MM.1S (cell line): ENCODE measurements around the gene NR1D2.

ENCODE experiments used
- DNase-seq: peaks from one replicate; pipeline ENCODE4 v3.0.0-alpha.2; 2015
- H2AFZ ChIP-seq: fragments of 300-600 bp; sonication (generic); 2 replicates; pipeline ENCODE4 v1.6.0; 2016; ENCODE audit warnings: antibody characterized with exemption, low read length
- H3F3A ChIP-seq: fragments of 300-600 bp; sonication (generic); 2 replicates; pipeline ENCODE4 v1.6.1; 2016; ENCODE audit warnings: mild to moderate bottlenecking, antibody characterized with exemption, low read length, moderate library complexity, mixed read lengths; ENCODE audit not compliant: insufficient read depth
- H3K27ac ChIP-seq: fragments of 300-600 bp; sonication (generic); 2 replicates; pipeline ENCODE4 v1.5.1; 2016; ENCODE audit warnings: mild to moderate bottlenecking, low read length
- H3K27me3 ChIP-seq: fragments of 300-600 bp; sonication (generic); replicated peaks from 2 replicates; pipeline ENCODE4 v1.6.0; 2016; ENCODE audit warnings: low read length; ENCODE audit not compliant: insufficient read depth
- H3K36me3 ChIP-seq: fragments of 300-600 bp; sonication (generic); replicated peaks from 2 replicates; pipeline ENCODE4 v1.6.1; 2016; ENCODE audit warnings: mild to moderate bottlenecking, low read length, mixed read lengths; ENCODE audit not compliant: insufficient read depth
- H3K4me1 ChIP-seq: fragments of 300-600 bp; sonication (generic); 2 replicates; pipeline ENCODE4 v1.6.1; 2016; ENCODE audit warnings: low read length, mixed read lengths
- H3K4me2 ChIP-seq: fragments of 300-600 bp; sonication (generic); 2 replicates; pipeline ENCODE4 v1.6.0; 2016; ENCODE audit warnings: low read depth, low read length
- H3K4me3 ChIP-seq: fragments of 300-600 bp; sonication (generic); 2 replicates; pipeline ENCODE4 v1.5.1; 2016; ENCODE audit warnings: low read length, mixed read lengths
- H3K79me2 ChIP-seq: fragments of 300-600 bp; sonication (generic); 2 replicates; pipeline ENCODE4 v1.6.1; 2016; ENCODE audit warnings: mixed run types, low read length, mixed read lengths
- H3K9ac ChIP-seq: fragments of 300-600 bp; sonication (generic); 2 replicates; pipeline ENCODE4 v1.6.1; 2016; ENCODE audit warnings: low read length, mixed read lengths
- H3K9me2 ChIP-seq: fragments of 300-600 bp; sonication (generic); replicated peaks from 2 replicates; pipeline ENCODE4 v1.6.1; 2016; ENCODE audit warnings: mild to moderate bottlenecking, low read length, mixed read lengths; ENCODE audit not compliant: insufficient read depth
- H3K9me3 ChIP-seq: fragments of 300-600 bp; sonication (generic); replicated peaks from 2 replicates; pipeline ENCODE4 v1.6.1; 2016; ENCODE audit warnings: mild to moderate bottlenecking, low read length, mixed read lengths; ENCODE audit not compliant: insufficient read depth
- H4K20me1 ChIP-seq: fragments of 300-600 bp; sonication (generic); 2 replicates; pipeline ENCODE4 v1.6.1; 2016; ENCODE audit warnings: mild to moderate bottlenecking, low read length, moderate library complexity, mixed read lengths; ENCODE audit not compliant: insufficient read depth
- EZH2 ChIP-seq: fragments of 300-600 bp; sonication (generic); optimal IDR thresholded peaks from 2 replicates; pipeline ENCODE3; 2017; ENCODE audit warnings: low read depth, mild to moderate bottlenecking, antibody characterized with exemption, low read length, mixed read lengths
- EZH2phosphoT487 ChIP-seq: fragments of 300-600 bp; sonication (generic); IDR thresholded peaks from 2 replicates; pipeline ENCODE4 v1.6.1; 2018; ENCODE audit warnings: antibody characterized with exemption, low read length
- TF ChIP-seq, protein P1 (sequence below): fragments of 300-600 bp; sonication (generic); IDR thresholded peaks from 2 replicates; pipeline ENCODE4 v1.5.1; 2016; ENCODE audit warnings: antibody characterized with exemption, low read length, mixed read lengths

The NR1D2 gene

DNA sequence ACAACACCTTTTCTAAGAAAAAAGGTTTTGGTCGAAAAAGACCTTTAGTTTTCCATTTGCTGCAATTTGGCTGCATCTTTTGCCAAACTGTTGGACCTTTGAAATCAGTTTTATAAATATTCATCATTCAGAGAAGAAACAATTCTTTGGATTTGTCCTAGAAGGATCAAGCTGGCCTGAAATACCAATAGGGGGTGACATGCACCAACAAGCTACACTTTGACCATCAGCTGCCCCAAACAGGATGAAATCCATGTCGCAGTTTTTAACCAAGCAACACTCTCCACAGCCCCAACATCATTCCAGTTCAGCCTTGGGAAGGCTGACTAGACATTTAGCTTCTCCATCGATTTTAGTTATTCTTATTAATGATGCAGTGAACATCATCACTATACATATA is 18.4 kb upstream of the NR1D2 start:
- DNase-seq: no peak
- no peaks in the 10 kb centered on the region for H3K4me1 ChIP-seq
- H3K9me2 ChIP-seq: no peaks in the 10 kb centered on the region
- no peaks in the 10 kb centered on the region for H3K79me2 ChIP-seq
- H2AFZ ChIP-seq: no peak overlapping the region
- H3K27me3 ChIP-seq: no peaks in the 10 kb centered on the region
- H3K27ac ChIP-seq: no peak overlapping the region
- no peak overlapping the region for H3K4me2 ChIP-seq
- no peak overlapping the region for H3K9ac ChIP-seq
- no peaks in the 10 kb centered on the region for H3K36me3 ChIP-seq
- H4K20me1 ChIP-seq: no peaks in the 10 kb centered on the region
- H3K4me3 ChIP-seq: no peak overlapping the region
- TF ChIP-seq EZH2 (no peak), EZH2phosphoT487 (no peak)
- TF ChIP-seq, protein P1, sequence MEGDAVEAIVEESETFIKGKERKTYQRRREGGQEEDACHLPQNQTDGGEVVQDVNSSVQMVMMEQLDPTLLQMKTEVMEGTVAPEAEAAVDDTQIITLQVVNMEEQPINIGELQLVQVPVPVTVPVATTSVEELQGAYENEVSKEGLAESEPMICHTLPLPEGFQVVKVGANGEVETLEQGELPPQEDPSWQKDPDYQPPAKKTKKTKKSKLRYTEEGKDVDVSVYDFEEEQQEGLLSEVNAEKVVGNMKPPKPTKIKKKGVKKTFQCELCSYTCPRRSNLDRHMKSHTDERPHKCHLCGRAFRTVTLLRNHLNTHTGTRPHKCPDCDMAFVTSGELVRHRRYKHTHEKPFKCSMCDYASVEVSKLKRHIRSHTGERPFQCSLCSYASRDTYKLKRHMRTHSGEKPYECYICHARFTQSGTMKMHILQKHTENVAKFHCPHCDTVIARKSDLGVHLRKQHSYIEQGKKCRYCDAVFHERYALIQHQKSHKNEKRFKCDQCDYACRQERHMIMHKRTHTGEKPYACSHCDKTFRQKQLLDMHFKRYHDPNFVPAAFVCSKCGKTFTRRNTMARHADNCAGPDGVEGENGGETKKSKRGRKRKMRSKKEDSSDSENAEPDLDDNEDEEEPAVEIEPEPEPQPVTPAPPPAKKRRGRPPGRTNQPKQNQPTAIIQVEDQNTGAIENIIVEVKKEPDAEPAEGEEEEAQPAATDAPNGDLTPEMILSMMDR: no peak
- H3F3A ChIP-seq: no peaks in the 10 kb centered on the region
- H3K9me3 ChIP-seq: no peaks in the 10 kb centered on the region

DNA sequence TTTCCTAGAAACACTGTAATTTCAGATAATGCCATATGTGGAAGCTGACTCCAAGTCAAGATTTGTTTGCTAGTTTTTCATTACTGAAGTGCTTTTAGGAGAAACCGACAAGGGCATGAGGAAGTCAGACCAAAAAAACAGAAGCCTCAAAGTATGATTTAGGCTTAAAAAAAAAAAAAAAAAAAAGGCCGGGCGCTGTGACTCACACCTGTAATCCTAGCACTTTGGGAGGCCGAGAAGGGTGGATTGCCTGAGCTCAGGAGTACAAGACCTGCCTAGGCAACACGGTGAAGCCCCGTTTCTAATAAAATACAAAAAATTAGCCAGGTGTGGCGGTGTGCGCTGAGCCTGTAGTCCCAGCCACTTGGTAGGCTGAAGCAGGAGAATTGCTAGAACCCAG is 16.6 kb upstream of the NR1D2 start:
- Histone ChIP-seq H3F3A (no peaks in the 10 kb centered on the region), H3K27ac (no peak overlapping the region), H3K9me3 (no peaks in the 10 kb centered on the region), H4K20me1 (no peaks in the 10 kb centered on the region), H3K4me3 (no peak overlapping the region), H3K79me2 (no peaks in the 10 kb centered on the region), H3K36me3 (no peaks in the 10 kb centered on the region), H3K4me1 (no peaks in the 10 kb centered on the region), H3K9me2 (no peaks in the 10 kb centered on the region), H2AFZ (no peak overlapping the region), H3K9ac (no peak overlapping the region), H3K27me3 (no peaks in the 10 kb centered on the region), H3K4me2 (no peak overlapping the region)
- TF ChIP-seq EZH2 (no peak), EZH2phosphoT487 (no peak)
- TF ChIP-seq, protein P1: no peak
- no peak for DNase-seq

DNA sequence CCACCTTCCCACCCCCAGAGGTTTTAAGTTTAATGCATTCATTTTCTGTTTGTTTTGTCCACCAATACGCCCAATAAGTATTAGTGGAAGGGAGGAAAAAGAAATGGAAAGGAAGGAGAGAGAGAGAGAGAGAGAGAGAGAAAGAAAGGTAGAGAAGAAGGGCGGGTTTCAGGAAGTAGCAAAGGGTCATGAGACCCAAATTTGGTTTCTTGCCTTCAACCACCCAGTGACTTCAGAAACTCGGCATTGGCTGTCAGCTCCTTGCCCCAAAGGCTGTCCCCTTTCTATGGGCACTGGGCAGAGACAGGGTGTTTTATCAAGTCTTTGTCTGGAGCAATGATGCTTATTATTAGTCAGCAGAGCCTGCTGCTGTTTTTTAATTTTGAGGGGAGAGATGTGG is 13.5 kb upstream of the NR1D2 start:
- DNase-seq: no peak
- no peaks in the 10 kb centered on the region for H3K36me3 ChIP-seq
- H4K20me1 ChIP-seq: no peaks in the 10 kb centered on the region
- no peaks in the 10 kb centered on the region for H3F3A ChIP-seq
- TF ChIP-seq EZH2phosphoT487 (no peak), EZH2 (no peak)
- TF ChIP-seq, protein P1: no peak
- H3K27ac ChIP-seq: no peak overlapping the region
- no peak overlapping the region; the same call in 1 of the 2 replicates for H3K4me2 ChIP-seq
- no peaks in the 10 kb centered on the region for H3K4me1 ChIP-seq
- no peaks in the 10 kb centered on the region for H3K27me3 ChIP-seq
- H3K9ac ChIP-seq: no peak overlapping the region
- H3K4me3 ChIP-seq: no peak overlapping the region
- H3K9me2 ChIP-seq: no peaks in the 10 kb centered on the region
- no peaks in the 10 kb centered on the region for H3K9me3 ChIP-seq
- peak overlapping the region; percentile 19; the same call in 1 of the 2 replicates for H2AFZ ChIP-seq
- no peaks in the 10 kb centered on the region for H3K79me2 ChIP-seq
